IMR-90 (cell line): Measurements from ENCODE around the gene AHR. TPM values are rescaled to one million over a fixed set of nuclear protein-coding genes. Genes with fewer than 3 reads are reported as not detected.

Experiments used
- ATAC-seq: fragments of 200-7000 bp; cut with Tn5 transposase; 2 replicates; pipeline ENCODE4 v1.9.1; 2020; ENCODE audit warnings: low read depth, mild to moderate bottlenecking, moderate library complexity
- BruUV-seq: library from RNA; stranded (reverse); fragments of 400-500 nt; replicated peaks from 2 replicates; lab custom pipeline; 2021; lab: Mats Ljungman, UMichigan
- CTCF ChIA-PET: fragments of 300-600 bp; formaldehyde crosslinking; extraction: SDS; loops from one replicate; lab custom pipeline; 2021; ENCODE audit warnings: antibody characterized with exemption; lab: Yijun Ruan, JAX
- POLR2A ChIA-PET: fragments of 300-600 bp; sonication (Branson Sonifier 250); formaldehyde crosslinking; loops from one replicate; lab custom pipeline; 2022; ENCODE audit warnings: antibody characterized with exemption; ENCODE audit not compliant: unreplicated experiment; lab: Charles Lee
- DNase-seq: peaks from one replicate; pipeline ENCODE4 v3.0.0; 2013
- H2AFZ ChIP-seq: replicated peaks from 2 replicates; pipeline ENCODE3; 2013; ENCODE audit warnings: low read length, mild to moderate bottlenecking; ENCODE audit not compliant: poor library complexity
- H2AK5ac ChIP-seq: 2 replicates; pipeline ENCODE4 v1.6.1; 2013; ENCODE audit warnings: low read depth, low read length, inconsistent platforms
- H2AK9ac ChIP-seq: replicated peaks from 2 replicates; pipeline ENCODE3; 2013; ENCODE audit warnings: mild to moderate bottlenecking, low read depth, low read length, moderate library complexity; ENCODE audit not compliant: poor library complexity
- H2BK120ac ChIP-seq: 2 replicates; pipeline ENCODE4 v1.6.1; 2013; ENCODE audit warnings: low read depth, low read length, inconsistent platforms
- H2BK15ac ChIP-seq: 3 replicates; pipeline ENCODE4 v1.6.1; 2013; ENCODE audit warnings: low read depth, low read length, inconsistent platforms
- H2BK20ac ChIP-seq: 2 replicates; pipeline ENCODE4 v1.6.1; 2013; ENCODE audit warnings: low read depth, mild to moderate bottlenecking, inconsistent platforms, low read length, moderate library complexity
- H2BK5ac ChIP-seq: 2 replicates; pipeline ENCODE4 v1.6.1; 2013; ENCODE audit warnings: mild to moderate bottlenecking, low read depth, low read length, inconsistent platforms; ENCODE audit not compliant: poor library complexity, severe bottlenecking
- H3K14ac ChIP-seq: replicated peaks from 2 replicates; pipeline ENCODE4 v1.6.1; 2013; ENCODE audit warnings: low read depth, low read length, inconsistent platforms
- H3K18ac ChIP-seq: 2 replicates; pipeline ENCODE4 v1.6.1; 2013; ENCODE audit warnings: low read depth, low read length, control low read depth
- H3K23ac ChIP-seq: 2 replicates; pipeline ENCODE4 v1.6.1; 2013; ENCODE audit warnings: low read depth, low read length, inconsistent platforms
- H3K27ac ChIP-seq: 2 replicates; pipeline ENCODE4 v1.5.1; 2013; ENCODE audit warnings: mild to moderate bottlenecking, control low read depth, low read length; ENCODE audit not compliant: insufficient read depth
- H3K27me3 ChIP-seq: 2 replicates; pipeline ENCODE4 v1.6.1; 2013; ENCODE audit warnings: low read length; ENCODE audit not compliant: control insufficient read depth, insufficient read depth
- H3K36me3 ChIP-seq: 2 replicates; pipeline ENCODE4 v1.6.1; 2013; ENCODE audit warnings: low read length, mixed read lengths; ENCODE audit not compliant: control insufficient read depth, insufficient read depth
- H3K4ac ChIP-seq: 2 replicates; pipeline ENCODE4 v1.6.1; 2013; ENCODE audit warnings: low read depth, low read length, inconsistent platforms
- H3K4me1 ChIP-seq: 2 replicates; pipeline ENCODE4 v1.6.1; 2013; ENCODE audit warnings: low read length, mixed read lengths; ENCODE audit not compliant: control insufficient read depth, insufficient read depth
- H3K4me2 ChIP-seq: 2 replicates; pipeline ENCODE4 v1.6.1; 2013; ENCODE audit warnings: low read depth, mild to moderate bottlenecking, control low read depth, low read length, moderate library complexity
- H3K4me3 ChIP-seq: 2 replicates; pipeline ENCODE4 v1.5.1; 2013; ENCODE audit warnings: low read depth, mild to moderate bottlenecking, control low read depth, low read length, moderate library complexity; ENCODE audit not compliant: insufficient read depth
- H3K56ac ChIP-seq: 2 replicates; pipeline ENCODE4 v1.6.1; 2013; ENCODE audit warnings: low read length, inconsistent platforms; ENCODE audit not compliant: insufficient read depth; ENCODE audit errors: extremely low read depth
- H3K79me1 ChIP-seq, 2 experiments: 2 replicates each; pipeline ENCODE4 v1.6.1; 2013; ENCODE audit warnings: low read length in 2 of 2, inconsistent platforms in 1 of 2, low read depth in 1 of 2
- H3K9ac ChIP-seq: 2 replicates; pipeline ENCODE4 v1.6.1; 2013; ENCODE audit warnings: low read depth, low read length, control low read depth
- H3K9me1 ChIP-seq: 2 replicates; pipeline ENCODE4 v1.6.1; 2013; ENCODE audit warnings: low read length, inconsistent platforms; ENCODE audit not compliant: insufficient read depth
- H3K9me3 ChIP-seq: 2 replicates; pipeline ENCODE4 v1.6.1; 2013; ENCODE audit warnings: low read length; ENCODE audit not compliant: control insufficient read depth, insufficient read depth
- H4K20me1 ChIP-seq: 2 replicates; pipeline ENCODE4 v1.6.1; 2013; ENCODE audit warnings: low read length, inconsistent platforms; ENCODE audit not compliant: insufficient read depth
- H4K5ac ChIP-seq: 2 replicates; pipeline ENCODE4 v1.6.1; 2013; ENCODE audit warnings: mild to moderate bottlenecking, low read depth, low read length, control low read depth
- H4K8ac ChIP-seq, 2 experiments: 2 replicates each; pipeline ENCODE4 v1.6.1; 2013; ENCODE audit warnings: low read depth in 2 of 2, low read length in 2 of 2, control low read depth in 1 of 2, inconsistent platforms in 1 of 2
- H4K91ac ChIP-seq: 2 replicates; pipeline ENCODE4 v1.6.1; 2013; ENCODE audit warnings: low read depth, low read length, inconsistent platforms; ENCODE audit not compliant: insufficient read depth
- BHLHE40 ChIP-seq: fragments of 150-350 bp; IDR thresholded peaks from 2 replicates; pipeline ENCODE4 v1.6.1; 2016; ENCODE audit warnings: mild to moderate bottlenecking, low read depth, low read length
- CHD1 ChIP-seq: IDR thresholded peaks from 2 replicates; pipeline ENCODE4 v1.6.1; 2012; ENCODE audit warnings: low read depth, low read length, improper control_type of control experiment
- FOS ChIP-seq: fragments of 150-350 bp; IDR thresholded peaks from 2 replicates; pipeline ENCODE4 v1.6.1; 2016; ENCODE audit warnings: low read depth, low read length
- RCOR1 ChIP-seq: IDR thresholded peaks from 2 replicates; pipeline ENCODE4 v1.6.1; 2012; ENCODE audit warnings: mild to moderate bottlenecking, low read length, improper control_type of control experiment; ENCODE audit not compliant: insufficient replicate concordance
- dilution Hi-C: fragments of 300-500 bp; cut with HindIII; formaldehyde crosslinking; loops from one replicate; pipeline ENCODE4 v1.14.3; 2018; ENCODE audit warnings: low sequenced_read_pairs; ENCODE audit not compliant: unreplicated experiment
- in situ Hi-C: fragments of 300-500 bp; cut with MboI; formaldehyde crosslinking; loops from 3 replicates; pipeline ENCODE4 v1.14.3; 2019; ENCODE audit warnings: low sequenced_read_pairs, inconsistent platforms, mixed read lengths
- intact Hi-C: fragments of 100-400 bp; cut with micrococcal nuclease; formaldehyde crosslinking; loops from 2 replicates; pipeline ENCODE4 v1.10.0; 2022
- polyA plus RNA-seq, 3 experiments: library from polyadenylated mRNA; depleted of rRNA; stranded (reverse); fragments of >200 nt; gene quantifications; 2 replicates each; pipeline ENCODE4 v1.2.3, GENCODE V29; 2012; ENCODE audit warnings: low replicate concordance in 1 of 3
- total RNA-seq: library from RNA; depleted of rRNA; stranded (reverse); fragments of >200 nt; gene quantifications from 2 replicates; pipeline ENCODE4 v1.2.3, GENCODE V29; 2012
- TF ChIP-seq, protein P1 (sequence below): conservative IDR thresholded peaks from 2 replicates; pipeline ENCODE4 v1.5.1; 2012; ENCODE audit warnings: mild to moderate bottlenecking, low read depth, low read length, improper control_type of control experiment

AHR gene
- total and polyA plus RNA-seq, 2 of the 4 experiments (the other 2 are of a cell fraction) = 6.9 to 55.2 TPM

GRCh38 chr7:17304926-17305325 is 6.5 kb downstream of the AHR start:
- Histone ChIP-seq H3K27me3 (no peaks in the 10 kb centered on the region), H3K14ac (no peak overlapping the region), H3K56ac (no peak overlapping the region), H2AFZ (no peak overlapping the region), H3K79me1 (peaks cover 28 to 52% of the 10 kb centered on the region in 2 experiments), H3K4me3 (no peak overlapping the region), H3K36me3 (peaks cover 2% of the 10 kb centered on the region; the same call in 1 of the 2 replicates), H4K8ac (no peak overlapping the region), H2AK9ac (no peak overlapping the region), H3K18ac (no peak overlapping the region; the same call in 1 of the 2 replicates), H3K27ac (no peak overlapping the region), H2AK5ac (no peak overlapping the region), H3K4me1 (peaks cover 17% of the 10 kb centered on the region), H3K9ac (no peak overlapping the region), H4K91ac (no peak overlapping the region), H2BK20ac (no peak overlapping the region), H3K9me3 (no peaks in the 10 kb centered on the region), H4K20me1 (peaks cover 14% of the 10 kb centered on the region; the same call in 1 of the 2 replicates), H4K5ac (no peak overlapping the region), H3K4ac (no peak overlapping the region), H2BK5ac (peak overlapping the region; percentile 32), H2BK15ac (no peak overlapping the region), H3K4me2 (peak overlapping the region; percentile 71; the same call in 1 of the 2 replicates), H2BK120ac (no peak overlapping the region), H3K9me1 (no peaks in the 10 kb centered on the region; the same call in 1 of the 2 replicates), H3K23ac (no peak overlapping the region)
- DNase-seq (peak; percentile 88), ATAC-seq (peak; percentile 24; the same call in 1 of the 2 replicates)
- ChIA-PET POLR2A (no interaction called here), CTCF (interaction anchor here (0.9 to 1.1 kb wide), 2 partner anchors 8 to 9 kb away, joined by 3 read pairs; no protein-coding TSS in a partner anchor)
- BruUV-seq = no TSS peak
- dilution Hi-C loops (no loop called here), in situ Hi-C loops (loop anchor here (5.0 to 10.0 kb wide), 2 partner anchors 323 to 340 kb away; no protein-coding TSS in a partner anchor), intact Hi-C loops (loop anchor here (5.0 kb wide), 2 partner anchors 102 to 227 kb away; no protein-coding TSS in a partner anchor)
- TF ChIP-seq, protein P1, sequence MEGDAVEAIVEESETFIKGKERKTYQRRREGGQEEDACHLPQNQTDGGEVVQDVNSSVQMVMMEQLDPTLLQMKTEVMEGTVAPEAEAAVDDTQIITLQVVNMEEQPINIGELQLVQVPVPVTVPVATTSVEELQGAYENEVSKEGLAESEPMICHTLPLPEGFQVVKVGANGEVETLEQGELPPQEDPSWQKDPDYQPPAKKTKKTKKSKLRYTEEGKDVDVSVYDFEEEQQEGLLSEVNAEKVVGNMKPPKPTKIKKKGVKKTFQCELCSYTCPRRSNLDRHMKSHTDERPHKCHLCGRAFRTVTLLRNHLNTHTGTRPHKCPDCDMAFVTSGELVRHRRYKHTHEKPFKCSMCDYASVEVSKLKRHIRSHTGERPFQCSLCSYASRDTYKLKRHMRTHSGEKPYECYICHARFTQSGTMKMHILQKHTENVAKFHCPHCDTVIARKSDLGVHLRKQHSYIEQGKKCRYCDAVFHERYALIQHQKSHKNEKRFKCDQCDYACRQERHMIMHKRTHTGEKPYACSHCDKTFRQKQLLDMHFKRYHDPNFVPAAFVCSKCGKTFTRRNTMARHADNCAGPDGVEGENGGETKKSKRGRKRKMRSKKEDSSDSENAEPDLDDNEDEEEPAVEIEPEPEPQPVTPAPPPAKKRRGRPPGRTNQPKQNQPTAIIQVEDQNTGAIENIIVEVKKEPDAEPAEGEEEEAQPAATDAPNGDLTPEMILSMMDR = no peak
- no peak for TF ChIP-seq CHD1
- 0 out of 2 replicates have a peak, but pooled peaks have one; percentile 31 for TF ChIP-seq FOS
- no peak for TF ChIP-seq BHLHE40
- TF ChIP-seq RCOR1 = no peak
